HepG2 (cell line): ENCODE measurements around the gene CNTFR. TPM values are rescaled to one million over a fixed set of nuclear protein-coding genes. Genes with fewer than 3 reads are reported as not detected.

Experiments used
- ATAC-seq: fragments of 200-7000 bp; cut with Tn5 transposase; 3 replicates; pipeline ENCODE4 v1.9.1; 2020; ENCODE audit warnings: mild to moderate bottlenecking, moderate library complexity
- BruUV-seq: library from RNA; stranded (reverse); fragments of 400-500 nt; replicated peaks from 2 replicates; lab custom pipeline; 2021; lab: Mats Ljungman, UMichigan
- CTCF ChIA-PET: fragments of 300-600 bp; formaldehyde crosslinking; extraction: SDS; loops from one replicate; lab custom pipeline; 2021; ENCODE audit warnings: low total read pairs, inconsistent platforms, low intra/inter-chr PET ratio; lab: Yijun Ruan, JAX
- POLR2A ChIA-PET: fragments of 350-600 bp; sonication (Branson Sonifier 250); formaldehyde crosslinking; loops from one replicate; lab custom pipeline; 2020; ENCODE audit warnings: antibody characterized with exemption, inconsistent platforms; lab: Yijun Ruan, JAX
- DNase-seq: peaks from one replicate; pipeline ENCODE4 v3.0.0-alpha.2; 2015; ENCODE audit warnings: low spot score
- FAIRE-seq: peaks from 3 replicates; lab custom pipeline; 2011; peaks lifted over from hg19 to GRCh38; lab: Jason Lieb, UNC
- H2AFZ ChIP-seq: one replicate; pipeline ENCODE4 v1.6.1; 2011; ENCODE audit warnings: low read length, inconsistent platforms
- H3K27ac ChIP-seq: fragments of 300-600 bp; 3 replicates; pipeline ENCODE4 v1.8.0; 2011; ENCODE audit warnings: mixed run types, mild to moderate bottlenecking, mixed read lengths, low read length, inconsistent platforms; ENCODE audit not compliant: insufficient read depth; ENCODE audit errors: extremely low read length
- H3K27me3 ChIP-seq, 2 experiments: fragments of 200-600 bp in 1 of 2; 2 replicates in 1 of 2; 3 replicates in 1 of 2; pipeline versions ENCODE4 v1.6.0 to v1.8.0; 2011; ENCODE audit warnings: low read length in 2 of 2, mild to moderate bottlenecking in 2 of 2, moderate library complexity in 2 of 2, inconsistent platforms in 1 of 2; ENCODE audit not compliant: insufficient read depth in 2 of 2, control insufficient read depth in 1 of 2
- H3K36me3 ChIP-seq, 2 experiments: fragments of 200-600 bp in 1 of 2; replicated peaks in 1 of 2; 2 replicates in 1 of 2; 3 replicates in 1 of 2; pipeline versions ENCODE4 v1.5.1 to v1.8.0; 2011; ENCODE audit warnings: low read length in 2 of 2, inconsistent platforms in 1 of 2; ENCODE audit not compliant: insufficient read depth in 2 of 2, control insufficient read depth in 1 of 2
- H3K4me1 ChIP-seq: 2 replicates; pipeline ENCODE4 v1.5.1; 2012; ENCODE audit warnings: low read length, inconsistent platforms; ENCODE audit not compliant: insufficient read depth
- H3K4me2 ChIP-seq: 2 replicates; pipeline ENCODE4 v1.6.0; 2011; ENCODE audit warnings: low read depth, low read length, inconsistent platforms
- H3K4me3 ChIP-seq, 3 experiments: fragments of 200-600 bp in 1 of 3; sonication (generic), shearing (Covaris generic) in 1 of 3; replicated peaks in 1 of 3; 2 replicates each; pipeline ENCODE4 v1.5.1; 2011 to 2016; ENCODE audit warnings: low read length in 3 of 3, inconsistent platforms in 2 of 3, low read depth in 2 of 3, mild to moderate bottlenecking in 2 of 3, control low read depth in 1 of 3, mixed read lengths in 1 of 3; ENCODE audit not compliant: insufficient read depth in 1 of 3
- H3K79me2 ChIP-seq: one replicate; pipeline ENCODE4 v1.6.1; 2011; ENCODE audit warnings: low read length, inconsistent platforms; ENCODE audit not compliant: insufficient read depth
- H3K9ac ChIP-seq: 2 replicates; pipeline ENCODE4 v1.6.0; 2011; ENCODE audit warnings: mild to moderate bottlenecking, low read depth, low read length, inconsistent platforms; ENCODE audit not compliant: insufficient read depth
- H3K9me3 ChIP-seq: 2 replicates; pipeline ENCODE4 v1.5.1; 2012; ENCODE audit warnings: mild to moderate bottlenecking, low read length
- H4K20me1 ChIP-seq: 2 replicates; pipeline ENCODE4 v1.6.0; 2011; ENCODE audit warnings: inconsistent platforms, mild to moderate bottlenecking, low read length, moderate library complexity; ENCODE audit not compliant: insufficient read depth
- DNMT1 ChIP-seq: sonication (generic); formaldehyde crosslinking; IDR thresholded peaks from 2 replicates; pipeline ENCODE4 v1.5.1; 2020; ENCODE audit warnings: mild to moderate bottlenecking, missing genetic modification reagents
- HMG20B ChIP-seq: conservative IDR thresholded peaks from 2 replicates; pipeline ENCODE4 v1.6.1; 2016; ENCODE audit warnings: missing genetic modification reagents, missing compliant biosample characterization
- NCOA1 ChIP-seq: sonication (generic); formaldehyde crosslinking; IDR thresholded peaks from 2 replicates; pipeline ENCODE4 v1.9.0; 2021; ENCODE audit warnings: missing genetic modification reagents
- SNRNP70 ChIP-seq: fragments of 200-400 bp; formaldehyde crosslinking; IDR thresholded peaks from 2 replicates; pipeline ENCODE4 v1.6.1; 2017; ENCODE audit warnings: mild to moderate bottlenecking, low read depth, low read length, moderate library complexity
- ZNF235 ChIP-seq: sonication (generic); formaldehyde crosslinking; IDR thresholded peaks from 2 replicates; pipeline ENCODE4 v1.8.1; 2023; ENCODE audit warnings: mild to moderate bottlenecking, missing genetic modification reagents, borderline replicate concordance
- ZSCAN25 ChIP-seq: sonication (generic); formaldehyde crosslinking; IDR thresholded peaks from 2 replicates; pipeline ENCODE4 v1.8.0; 2022; ENCODE audit warnings: mild to moderate bottlenecking, missing genetic modification reagents
- WGBS: methylation state at CpG from one replicate; pipeline ENCODE4 v1.1.6; 2017; ENCODE audit warnings: low lambda C conversion rate; 5-methylcytosine and 5-hydroxymethylcytosine counted together
- in situ Hi-C: cut with HindIII; loops from 2 replicates; pipeline ENCODE4 v1.10.0; 2017; ENCODE audit warnings: low pct_unique_long_range_greater_than_20kb; ENCODE audit not compliant: extremely low pct_ligation_motif_present
- intact Hi-C: fragments of 100-400 bp; cut with micrococcal nuclease; formaldehyde crosslinking; loops from one replicate; pipeline ENCODE4 v1.10.0; 2022; ENCODE audit not compliant: unreplicated experiment
- polyA plus RNA-seq, 8 experiments: library from polyadenylated mRNA; depleted of rRNA in 3 of 8; stranded (reverse) in 7 of 8; unstranded in 1 of 8; fragments of >200 nt; fragmentation: Illumina TruSeq in 4 of 8; extraction: Trizol in 4 of 8; gene quantifications; 2 replicates each; pipeline versions ENCODE4 v1.2.1 to v1.2.3, GENCODE V29; 2011 to 2016; ENCODE audit warnings: low read depth in 4 of 8, missing spikeins in 1 of 8, mixed read lengths in 1 of 8; ENCODE audit not compliant: insufficient read depth in 1 of 8
- total RNA-seq, 5 experiments: library from RNA; depleted of rRNA; stranded (reverse); fragments of >200 nt; fragmentation: Illumina TruSeq; extraction: Trizol; gene quantifications; 2 replicates each; pipeline ENCODE4 v1.2.3, GENCODE V29; 2016; ENCODE audit warnings: low read depth in 1 of 5
- TF ChIP-seq, protein P1 (sequence below): sonication (generic); formaldehyde crosslinking; IDR thresholded peaks from 2 replicates; pipeline ENCODE4 v1.8.1; 2023; ENCODE audit warnings: mild to moderate bottlenecking, moderate library complexity, missing genetic modification reagents

CNTFR gene
- total and polyA plus RNA-seq, 2 of the 13 experiments (the other 11 are each of a cell fraction or from before 2014, with no cell fraction given): not detected

- TF ChIP-seq HMG20B (CRISPR knock-in tag): no peak
- peak; percentile 66; the same call in 1 of the 2 replicates for TF ChIP-seq ZSCAN25 (CRISPR knock-in tag)
- TF ChIP-seq, all 625 proteins: peak for 16
Measured at GRCh38 chr9:34630402-34631154, 41.1 kb upstream of the CNTFR start (continued).

- FAIRE-seq (no peak), ATAC-seq (peak; percentile 10), DNase-seq (no peak)
- Histone ChIP-seq H3K36me3 (no peaks in the 10 kb centered on the region), H3K79me2 (no peaks in the 10 kb centered on the region), H3K9me3 (no peaks in the 10 kb centered on the region), H3K27me3 (peaks cover 4 to 20% of the 10 kb centered on the region in 2 experiments; a peak in 3 of 5 replicates), H3K4me3 (peak overlapping the region in 1 of 3 experiments; percentile 73; a peak in 2 of 6 replicates), H2AFZ (no peak overlapping the region), H3K9ac (no peak overlapping the region), H3K4me1 (peaks cover 41% of the 10 kb centered on the region), H3K27ac (no peak overlapping the region), H4K20me1 (no peaks in the 10 kb centered on the region), H3K4me2 (peak overlapping the region; percentile 72)
- intact Hi-C loops: no loop called here
- in situ Hi-C loops: no loop called here
- WGBS: 81% methylated on average over 1 of the region's 5 CpGs
- POLR2A ChIA-PET: interaction anchor here (0.9 to 2.0 kb wide), 6 partner anchors 8 to 36 kb away, joined by 3 to 9 read pairs (median 4); partner anchors contain the start of genes DCTN3, GALT, RPP25L and SIGMAR1
- TF ChIP-seq ZNF235 (no peak), SNRNP70 (no peak), NCOA1 (CRISPR knock-in tag) (0 out of 2 replicates have a peak, but pooled peaks have one; percentile 32), DNMT1 (no peak)
- TF ChIP-seq, protein P1, sequence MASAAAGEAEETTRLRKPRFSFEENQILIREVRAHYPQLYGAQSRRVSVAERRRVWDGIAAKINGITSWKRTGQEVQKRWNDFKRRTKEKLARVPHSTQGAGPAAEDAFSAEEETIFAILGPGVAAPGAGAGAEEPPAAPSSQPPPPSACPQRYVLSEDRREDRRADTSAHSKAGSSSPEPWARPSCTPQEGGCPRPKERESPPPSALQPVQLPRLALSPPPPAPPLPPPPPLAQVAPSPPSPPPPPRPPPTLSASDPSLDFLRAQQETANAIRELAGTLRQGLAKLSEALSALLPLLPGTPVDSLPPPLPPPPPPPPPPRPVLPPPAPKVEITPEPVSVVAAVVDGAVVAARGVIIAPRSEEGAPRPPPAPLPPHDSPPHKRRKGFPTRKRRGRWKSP (CRISPR knock-in tag): 0 out of 2 replicates have a peak, but pooled peaks have one; percentile 4
- CTCF ChIA-PET: no interaction called here
- no TSS peak for BruUV-seq
Measured at GRCh38 chr9:34629491-34629808, 39.9 kb upstream of the CNTFR start.
